ENCODE results near the gene KRT16.

DNA sequence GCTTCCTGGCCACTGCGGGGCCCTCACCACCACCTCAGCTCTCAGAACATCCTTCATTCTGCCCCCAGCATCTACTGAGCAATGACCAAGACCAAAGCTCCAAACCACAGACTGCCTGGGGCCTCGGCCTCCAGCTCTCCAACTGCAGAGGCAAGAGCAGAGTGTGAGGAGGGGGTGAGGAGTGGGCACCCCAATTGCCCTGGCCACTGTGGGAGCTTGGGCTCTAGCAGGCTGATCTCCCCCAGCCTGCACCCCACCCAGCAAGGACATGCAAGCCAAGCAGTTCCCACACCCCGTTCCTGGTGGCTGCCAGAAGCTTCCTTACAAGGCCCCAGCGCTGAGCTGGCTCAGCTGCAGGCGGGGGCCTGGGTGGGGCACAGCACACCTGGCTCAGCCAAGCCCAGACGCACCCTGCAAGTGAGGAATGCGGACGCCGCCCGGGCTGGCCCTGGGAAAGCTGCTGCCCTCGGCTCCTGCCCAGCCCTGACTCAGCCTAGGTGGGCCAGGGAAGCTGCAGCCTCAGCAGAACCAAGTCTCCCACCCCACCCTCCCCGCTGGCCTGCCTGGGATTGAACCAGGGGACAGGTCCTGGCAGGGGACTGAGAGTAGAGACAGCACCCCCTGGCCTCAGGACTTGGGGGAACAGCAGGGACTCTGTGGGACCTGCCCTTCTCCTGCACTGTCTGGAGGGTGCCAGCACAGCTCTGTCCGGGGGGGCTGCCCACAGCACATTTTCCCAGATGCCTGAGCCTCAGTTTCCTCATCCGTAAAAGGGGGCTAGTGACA lies 41.5 kb upstream of the KRT16 start:
- TF ChIP-seq EP300 (IDR thresholded peaks at IDR 0.05) (no peak), CTCF (IDR thresholded peaks at IDR 0.05) (no peak)
